GM18511 (cell line): ENCODE results near the gene NXF3.
"Not testable (repeated sequence)": the region's sequence is repeated elsewhere in the genome, so short reads cannot be mapped to it uniquely, and the experiment has no call there.

Experiments
- ATAC-seq: cut with Tn5 transposase; IDR thresholded peaks from one replicate; pipeline ENCODE4 v1.9.1; 2021; ENCODE audit warnings: mild to moderate bottlenecking, moderate library complexity; ENCODE audit not compliant: unreplicated experiment

Gene NXF3, protein sequence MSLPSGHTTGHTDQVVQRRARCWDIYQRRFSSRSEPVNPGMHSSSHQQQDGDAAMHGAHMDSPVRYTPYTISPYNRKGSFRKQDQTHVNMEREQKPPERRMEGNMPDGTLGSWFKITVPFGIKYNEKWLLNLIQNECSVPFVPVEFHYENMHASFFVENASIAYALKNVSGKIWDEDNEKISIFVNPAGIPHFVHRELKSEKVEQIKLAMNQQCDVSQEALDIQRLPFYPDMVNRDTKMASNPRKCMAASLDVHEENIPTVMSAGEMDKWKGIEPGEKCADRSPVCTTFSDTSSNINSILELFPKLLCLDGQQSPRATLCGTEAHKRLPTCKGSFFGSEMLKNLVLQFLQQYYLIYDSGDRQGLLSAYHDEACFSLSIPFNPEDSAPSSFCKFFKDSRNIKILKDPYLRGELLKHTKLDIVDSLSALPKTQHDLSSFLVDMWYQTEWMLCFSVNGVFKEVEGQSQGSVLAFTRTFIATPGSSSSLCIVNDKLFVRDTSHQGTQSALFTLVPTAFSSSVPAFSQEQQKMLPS

GRCh38 chrX:103092942-103093341, at the start of gene NXF3:
Gene NXF3, minus strand, starts transcription at chrX:103093143. Its CDS starts 120 bp downstream, at chrX:103093023.
- no peak for ATAC-seq

DNA sequence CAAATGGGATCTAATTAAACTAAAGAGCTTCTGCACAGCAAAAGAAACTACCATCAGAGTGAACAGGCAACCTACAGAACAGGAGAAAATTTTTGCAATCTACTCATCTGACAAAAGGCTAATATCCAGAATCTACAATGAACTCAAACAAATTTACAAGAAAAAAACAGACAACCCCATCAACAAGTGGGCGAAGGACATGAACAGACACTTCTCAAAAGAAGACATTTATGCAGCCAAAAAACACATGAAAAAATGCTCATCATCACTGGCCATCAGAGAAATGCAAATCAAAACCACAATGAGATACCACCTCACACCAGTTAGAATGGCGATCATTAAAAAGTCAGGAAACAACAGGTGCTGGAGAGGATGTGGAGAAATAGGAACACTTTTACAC, 43.6 kb upstream of the NXF3 start:
- ATAC-seq = not testable (repeated sequence)

GRCh38 chrX:103124284-103124683, 31.3 kb upstream of the NXF3 start:
- ATAC-seq = no peak

- ATAC-seq = no peak
Observed at GRCh38 chrX:103120748-103121147, 27.8 kb upstream of the NXF3 start.

DNA sequence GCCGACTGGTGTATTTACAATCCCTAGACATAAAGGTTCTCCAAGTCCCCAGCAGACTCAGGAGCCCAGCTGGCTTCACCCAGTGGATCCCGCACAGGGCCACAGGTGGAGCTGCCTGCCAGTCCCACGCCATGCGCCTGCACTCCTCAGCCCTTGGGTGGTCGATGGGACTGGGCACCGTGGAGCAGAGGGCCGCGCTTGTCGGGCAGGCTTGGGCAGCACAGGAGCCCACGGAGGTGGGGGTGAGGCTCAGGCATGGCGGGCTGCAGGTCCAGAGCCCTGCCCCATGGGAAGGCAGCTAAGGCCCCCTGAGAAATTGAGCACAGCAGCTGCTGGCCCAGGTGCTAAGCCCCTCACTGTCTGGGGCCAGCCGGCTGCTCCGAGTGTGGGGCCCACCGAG, 24.0 kb upstream of the NXF3 start:
- not testable (repeated sequence) for ATAC-seq

- not testable (repeated sequence) for ATAC-seq
Observed at GRCh38 chrX:103109497-103109896, 16.6 kb upstream of the NXF3 start.

DNA sequence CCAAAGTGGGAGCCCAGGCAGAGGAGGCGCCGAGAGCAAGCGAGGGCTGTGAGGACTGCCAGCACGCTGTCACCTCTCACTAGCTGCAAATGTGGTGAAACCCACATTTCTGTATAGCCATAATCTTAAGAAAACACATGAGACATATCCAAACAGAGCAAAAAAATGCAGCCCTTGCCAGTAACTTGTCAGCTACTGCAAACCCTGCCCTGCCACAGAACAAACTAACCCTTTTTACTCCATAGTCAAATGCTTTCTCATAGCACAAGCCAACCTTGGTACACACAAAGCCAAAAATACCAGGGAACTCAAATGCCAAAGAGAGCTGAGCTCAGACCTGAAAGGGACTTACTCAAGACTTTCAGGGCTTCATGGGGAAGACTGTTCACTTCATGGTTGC, 14.9 kb upstream of the NXF3 start:
- no peak for ATAC-seq

GRCh38 chrX:103107227-103107737, 14.3 kb upstream of the NXF3 start:
- not testable (repeated sequence) for ATAC-seq

DNA sequence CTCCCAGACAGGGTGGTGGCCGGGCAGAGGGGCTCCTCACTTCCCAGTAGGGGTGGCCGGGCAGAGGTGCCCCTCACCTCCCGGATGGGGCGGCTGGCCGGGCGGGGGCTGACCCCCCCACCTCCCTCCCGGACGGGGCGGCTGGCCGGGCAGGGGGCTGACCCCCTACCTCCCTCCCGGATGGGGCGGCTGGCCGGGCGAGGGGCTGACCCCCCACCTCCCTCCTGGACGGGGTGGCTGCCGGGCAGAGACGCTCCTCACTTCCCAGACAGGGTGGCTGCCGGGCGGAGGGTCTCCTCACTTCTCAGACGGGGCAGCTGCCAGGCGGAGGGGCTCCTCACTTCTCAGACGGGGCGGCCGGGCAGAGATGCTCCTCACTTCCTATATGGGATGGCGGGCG, 11.4 kb upstream of the NXF3 start:
- not testable (repeated sequence) for ATAC-seq

DNA sequence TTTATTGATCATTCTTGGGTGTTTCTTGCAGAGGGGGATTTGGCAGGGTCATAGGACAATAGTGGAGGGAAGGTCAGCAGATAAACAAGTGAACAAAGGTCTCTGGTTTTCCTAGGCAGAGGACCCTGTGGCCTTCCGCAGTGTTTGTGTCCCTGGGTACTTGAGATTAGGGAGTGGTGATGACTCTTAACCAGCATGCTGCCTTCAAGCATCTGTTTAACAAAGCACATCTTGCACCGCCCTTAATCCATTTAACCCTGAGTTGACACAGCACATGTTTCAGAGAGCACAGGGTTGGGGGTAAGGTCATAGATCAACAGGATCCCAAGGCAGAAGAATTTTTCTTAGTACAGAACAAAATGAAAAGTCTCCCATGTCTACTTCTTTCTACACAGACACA, 10.9 kb upstream of the NXF3 start:
- ATAC-seq = not testable (repeated sequence)

- no peak for ATAC-seq
Observed at GRCh38 chrX:103101299-103102042, 8.5 kb upstream of the NXF3 start.

GRCh38 chrX:103100484-103100883, 7.5 kb upstream of the NXF3 start:
- ATAC-seq = no peak

DNA sequence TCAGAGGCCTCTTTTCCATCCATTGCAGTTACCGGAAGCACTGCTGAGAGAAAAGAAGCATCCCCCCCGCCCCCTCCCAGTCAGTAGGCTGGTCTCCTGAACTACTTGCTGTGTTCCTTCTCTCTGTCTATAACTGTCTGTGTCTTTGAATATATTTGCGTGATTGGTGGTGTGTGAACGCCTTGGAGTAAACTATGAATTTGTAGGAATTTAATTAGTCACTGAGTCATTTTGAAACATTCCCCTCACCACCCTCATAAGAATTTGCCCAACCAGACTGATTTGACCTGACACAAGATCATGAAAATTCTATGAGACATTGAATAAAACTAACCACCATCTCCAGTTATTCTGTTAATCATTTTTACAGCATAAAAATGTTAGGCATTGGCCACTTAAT, 6.7 kb upstream of the NXF3 start:
- no peak for ATAC-seq

DNA sequence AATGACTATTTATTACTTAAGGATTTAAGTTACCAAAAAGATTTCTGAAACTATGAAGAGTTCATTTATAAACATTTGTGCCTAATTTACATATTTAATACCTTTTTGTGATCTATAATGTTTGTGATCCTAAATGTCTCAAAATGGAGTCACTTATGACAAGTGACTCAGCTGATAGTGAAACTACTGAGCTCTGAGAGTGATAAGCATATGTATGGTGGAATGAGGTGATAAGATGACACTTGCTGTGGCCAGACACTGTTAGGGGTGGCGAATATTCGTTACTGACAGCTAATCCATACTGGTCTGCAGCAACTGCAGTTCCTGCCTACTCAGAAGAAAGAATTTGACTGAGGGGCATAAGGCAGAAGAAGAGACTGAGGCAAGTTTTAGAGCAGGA, 5.5 kb upstream of the NXF3 start:
- ATAC-seq = no peak

DNA sequence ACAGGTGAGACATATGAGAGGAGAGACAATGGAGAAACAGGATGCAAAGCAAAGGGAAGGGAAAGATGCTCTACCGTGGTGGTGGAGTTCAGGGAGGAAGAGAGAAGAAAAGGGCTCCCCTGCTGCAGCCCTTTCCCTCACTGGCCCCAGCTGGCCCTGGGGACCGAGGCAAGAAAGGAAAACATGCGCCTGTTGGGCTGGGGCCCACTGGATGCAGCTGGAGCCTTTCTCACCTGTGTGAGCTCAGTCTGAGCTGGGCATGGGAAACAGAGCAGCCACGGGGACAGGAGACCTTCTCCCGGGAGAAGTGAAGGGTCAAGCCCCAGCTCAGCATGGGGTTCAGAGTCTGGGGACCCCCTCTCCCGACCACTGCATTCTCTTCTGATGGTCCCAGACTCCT, 11.9 kb downstream of the NXF3 start:
- ATAC-seq = no peak

DNA sequence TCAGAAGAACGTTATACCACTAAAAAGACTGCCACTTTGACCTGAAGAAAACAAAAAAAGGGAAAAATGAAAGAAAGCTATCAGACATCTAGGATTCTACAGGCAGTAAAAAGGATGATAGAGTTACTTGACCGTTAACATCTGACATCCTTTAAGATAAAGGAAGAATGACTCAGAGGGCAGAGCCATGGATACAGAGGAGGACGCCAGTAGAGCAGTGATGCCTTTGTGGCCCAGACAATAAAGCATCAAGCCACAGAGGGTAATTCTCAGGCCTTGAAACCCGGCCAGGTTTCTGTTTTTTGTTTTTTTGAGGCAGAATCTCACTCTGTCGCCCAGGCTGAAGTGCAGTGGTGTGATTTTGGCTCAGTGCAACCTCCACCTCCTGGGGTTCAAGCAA, 19.5 kb downstream of the NXF3 start:
- no peak for ATAC-seq

GRCh38 chrX:103066606-103067005, 26.3 kb downstream of the NXF3 start:
- ATAC-seq = no peak

GRCh38 chrX:103063918-103064434, 29.0 kb downstream of the NXF3 start, which contains the start of gene BEX1:
Gene BEX1, minus strand, starts transcription at chrX:103064171. Its CDS starts 897 bp downstream, at chrX:103063274.
- ATAC-seq = no peak

DNA sequence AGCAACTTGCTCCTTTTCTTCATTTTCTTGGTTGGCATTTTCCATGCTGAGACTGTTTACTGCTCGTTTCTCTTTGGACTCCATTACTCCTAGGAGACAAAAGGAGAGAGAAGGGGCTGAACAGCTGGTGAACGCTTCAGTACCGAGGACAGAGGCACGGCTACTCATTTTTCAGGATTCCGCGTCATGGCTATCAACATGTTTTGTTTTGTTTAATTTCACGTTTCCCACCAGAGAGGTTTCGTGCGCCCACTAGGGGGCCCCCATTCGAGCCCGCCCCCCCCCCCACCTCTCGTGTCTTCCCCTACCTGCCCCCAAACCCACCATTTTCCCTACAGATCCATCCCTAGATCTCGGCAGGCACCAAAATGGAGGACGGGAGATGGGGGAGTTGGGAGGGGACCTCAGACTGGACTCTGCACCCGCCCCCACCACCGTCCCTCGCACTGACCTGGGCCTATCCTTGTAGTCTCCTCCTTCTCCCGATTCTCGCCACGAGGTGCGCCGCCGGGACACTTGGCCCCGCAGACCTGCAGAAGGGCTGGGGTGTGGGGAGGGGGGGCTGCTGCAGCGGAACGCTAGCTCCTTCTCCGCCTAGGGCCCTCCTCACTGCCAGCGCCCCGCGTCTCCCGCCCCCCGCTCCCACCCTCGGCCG, 29.6 kb downstream of the NXF3 start:
- ATAC-seq = no peak

GRCh38 chrX:103061486-103061885, 31.5 kb downstream of the NXF3 start:
- ATAC-seq = no peak

GRCh38 chrX:103056902-103057301, 36.0 kb downstream of the NXF3 start:
- no peak for ATAC-seq
